SK-N-SH treated with all-trans-retinoic acid at 6 μM for 48 hours (cell line): ENCODE measurements around the gene RGPD8.
"Not testable (repeated sequence)": the region's sequence is repeated elsewhere in the genome, so short reads cannot be mapped to it uniquely, and the experiment has no call there.

Experiments
- CREB5 ChIP-seq: fragments of 250-450 bp; sonication (Bioruptor Pico); IDR thresholded peaks from 2 replicates; pipeline ENCODE4 v1.5.1; 2020; ENCODE audit warnings: low read depth, mild to moderate bottlenecking, moderate library complexity
- CSDC2 ChIP-seq: fragments of 250-450 bp; sonication (Bioruptor Pico); IDR thresholded peaks from 2 replicates; pipeline ENCODE4 v1.5.0; 2020; ENCODE audit warnings: mild to moderate bottlenecking, moderate library complexity
- CSRNP3 ChIP-seq: fragments of 250-450 bp; sonication (Bioruptor Pico); IDR thresholded peaks from 2 replicates; pipeline ENCODE4 v1.5.1; 2021; ENCODE audit warnings: mild to moderate bottlenecking, moderate library complexity
- GLIS3 ChIP-seq: fragments of 250-450 bp; sonication (Bioruptor Pico); IDR thresholded peaks from 2 replicates; pipeline ENCODE4 v1.5.0; 2020; ENCODE audit warnings: mild to moderate bottlenecking, moderate library complexity
- ISL1 ChIP-seq: fragments of 250-450 bp; sonication (Bioruptor Pico); IDR thresholded peaks from 2 replicates; pipeline ENCODE4 v2.1.2; 2022; ENCODE audit warnings: mild to moderate bottlenecking, moderate library complexity
- PATZ1 ChIP-seq: fragments of 250-450 bp; sonication (Bioruptor Pico); IDR thresholded peaks from 2 replicates; pipeline ENCODE4 v1.8.0; 2020; ENCODE audit warnings: mild to moderate bottlenecking, moderate library complexity, borderline replicate concordance
- POU6F1 ChIP-seq: fragments of 250-450 bp; sonication (Bioruptor Pico); IDR thresholded peaks from 2 replicates; pipeline ENCODE4 v1.8.0; 2021; ENCODE audit warnings: low read depth, mild to moderate bottlenecking, moderate library complexity, borderline replicate concordance
- SNAI2 ChIP-seq: fragments of 250-450 bp; sonication (Bioruptor Pico); IDR thresholded peaks from 2 replicates; pipeline ENCODE4 v1.5.0; 2020; ENCODE audit warnings: mild to moderate bottlenecking, moderate library complexity
- TSHZ2 ChIP-seq: fragments of 250-450 bp; sonication (Bioruptor Pico); IDR thresholded peaks from 2 replicates; pipeline ENCODE4 v1.5.0; 2020; ENCODE audit warnings: mild to moderate bottlenecking, moderate library complexity
- ZC3H10 ChIP-seq: fragments of 250-450 bp; sonication (Bioruptor Pico); IDR thresholded peaks from 2 replicates; pipeline ENCODE4 v1.5.1; 2021; ENCODE audit warnings: mild to moderate bottlenecking, moderate library complexity
- ZFP3 ChIP-seq: fragments of 250-450 bp; sonication (Bioruptor Pico); IDR thresholded peaks from 2 replicates; pipeline ENCODE4 v1.5.0; 2020; ENCODE audit warnings: mild to moderate bottlenecking, moderate library complexity
- ZFP30 ChIP-seq: fragments of 450-650 bp; formaldehyde crosslinking; IDR thresholded peaks from 2 replicates; pipeline ENCODE4 v1.5.0; 2022; ENCODE audit warnings: mild to moderate bottlenecking, moderate library complexity
- ZNF8 ChIP-seq: fragments of 450-650 bp; formaldehyde crosslinking; IDR thresholded peaks from 2 replicates; pipeline ENCODE4 v1.5.0; 2020; ENCODE audit warnings: mild to moderate bottlenecking, moderate library complexity

- not testable (repeated sequence) for TF ChIP-seq ZNF8; TSHZ2; ZC3H10 (CRISPR knock-in tag); POU6F1 (CRISPR knock-in tag); GLIS3 (CRISPR knock-in tag); CREB5 (CRISPR knock-in tag); ZFP3 (CRISPR knock-in tag); CSDC2 (CRISPR knock-in tag); CSRNP3 (CRISPR knock-in tag); ZFP30 (CRISPR knock-in tag); SNAI2; ISL1 (CRISPR knock-in tag); PATZ1 (CRISPR knock-in tag)
Observed at GRCh38 chr2:112433480-112433879, at the start of gene RGPD8.
